Stimulated activated CD4-positive, alpha-beta T cell treated with anti-CD3 and anti-CD28 coated beads, TNF-alpha, amount 100 ng/mL, for 4 hours (primary cell): ENCODE results near the gene ADAT3.
A peak's percentile ranks its signal among the peaks of the same experiment; 100 is the strongest.

Experiments
- DNase-seq, 3 experiments: peaks; one replicate each; pipeline ENCODE4 v3.0.0-alpha.2; 2020; ENCODE audit warnings: low read depth in 3 of 3

Gene ADAT3

GRCh38 chr19:1905110-1905862, at the start of gene ADAT3, which contains the start of gene SCAMP4:
TSS of gene ADAT3 (plus strand) at chr19:1905399. CDS start at chr19:1912048, 6,649 bp downstream.
TSS of gene SCAMP4 (plus strand) at chr19:1905399. CDS start at chr19:1915020, 9,621 bp downstream.
- DNase-seq = peak; percentile 96 to 97 (median 97)

DNA sequence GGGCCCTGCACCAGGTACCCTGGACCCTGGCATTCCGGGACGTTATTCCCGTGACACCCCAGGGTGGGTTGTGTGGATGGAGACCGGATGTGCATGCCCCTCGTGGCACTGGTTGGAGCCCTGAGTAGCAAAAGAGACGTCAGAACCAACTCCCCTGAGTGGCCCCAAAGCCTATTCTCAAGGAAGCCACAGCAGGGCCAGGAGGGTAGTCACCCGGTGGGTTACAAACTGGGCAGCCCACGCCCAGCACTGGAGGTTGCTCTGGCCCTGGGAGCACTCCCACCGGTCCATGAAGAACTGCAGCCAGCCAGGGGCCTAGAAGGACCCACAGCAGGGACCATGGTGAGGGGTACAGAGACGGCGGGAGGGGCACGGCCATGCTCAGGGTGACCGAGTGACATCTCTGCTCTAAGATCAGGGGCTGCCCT, 49.4 kb upstream of the ADAT3 start:
- DNase-seq = no peak

DNA sequence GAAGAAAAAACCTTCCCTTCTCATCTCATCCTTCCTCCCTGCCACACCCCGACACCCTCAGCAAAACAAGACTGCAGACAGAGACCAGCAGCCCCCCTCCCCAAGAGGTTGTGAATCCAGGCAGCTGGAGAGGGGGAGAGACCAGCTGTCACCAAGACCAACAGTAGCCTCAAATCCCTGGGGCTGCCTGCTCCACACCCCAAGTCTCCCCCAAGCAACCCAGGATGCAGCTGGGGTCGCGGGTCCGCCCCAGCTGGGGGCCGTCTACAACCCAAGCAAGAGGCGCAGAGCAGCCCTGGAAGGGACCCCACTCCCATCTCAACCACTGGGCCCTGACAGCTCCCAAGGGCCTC, 48.9 kb upstream of the ADAT3 start:
- no peak for DNase-seq

GRCh38 chr19:1856698-1857603, 48.2 kb upstream of the ADAT3 start:
- peak in 1 of 3 experiments; percentile 42 for DNase-seq

DNA sequence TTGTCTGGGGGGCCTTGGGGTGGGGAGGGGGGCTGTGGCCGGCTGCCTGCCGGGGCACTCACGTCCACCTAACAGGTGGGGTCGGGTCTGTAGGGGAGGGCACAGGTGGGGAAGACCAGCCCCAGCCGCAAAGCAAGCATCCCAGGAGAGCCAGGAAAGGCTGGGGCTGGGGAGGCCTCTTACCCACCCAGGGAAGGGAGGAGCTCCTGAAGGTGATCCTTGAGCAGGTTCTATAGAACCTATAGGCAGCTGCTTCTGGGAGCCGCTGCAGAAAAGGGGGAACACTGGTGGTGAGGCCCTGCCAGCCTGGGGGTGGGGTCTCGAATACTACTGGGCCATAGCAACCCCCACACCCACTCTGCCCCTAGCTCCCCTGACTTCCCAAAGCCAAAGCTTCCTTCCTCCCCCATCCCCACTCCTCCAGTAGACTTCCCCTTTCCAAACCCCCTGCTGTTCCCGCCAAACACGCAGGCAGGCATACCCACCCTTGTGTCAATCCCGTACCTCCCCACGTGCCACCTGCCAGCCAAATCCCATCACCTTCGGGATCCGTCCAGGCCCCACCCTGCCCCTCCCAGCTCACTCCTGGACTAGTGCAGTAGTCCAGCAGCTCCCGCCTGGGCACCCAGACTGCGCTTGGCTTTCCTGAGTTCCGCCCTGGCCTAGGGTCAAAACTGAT, 47.4 kb upstream of the ADAT3 start:
- DNase-seq = no peak

DNA sequence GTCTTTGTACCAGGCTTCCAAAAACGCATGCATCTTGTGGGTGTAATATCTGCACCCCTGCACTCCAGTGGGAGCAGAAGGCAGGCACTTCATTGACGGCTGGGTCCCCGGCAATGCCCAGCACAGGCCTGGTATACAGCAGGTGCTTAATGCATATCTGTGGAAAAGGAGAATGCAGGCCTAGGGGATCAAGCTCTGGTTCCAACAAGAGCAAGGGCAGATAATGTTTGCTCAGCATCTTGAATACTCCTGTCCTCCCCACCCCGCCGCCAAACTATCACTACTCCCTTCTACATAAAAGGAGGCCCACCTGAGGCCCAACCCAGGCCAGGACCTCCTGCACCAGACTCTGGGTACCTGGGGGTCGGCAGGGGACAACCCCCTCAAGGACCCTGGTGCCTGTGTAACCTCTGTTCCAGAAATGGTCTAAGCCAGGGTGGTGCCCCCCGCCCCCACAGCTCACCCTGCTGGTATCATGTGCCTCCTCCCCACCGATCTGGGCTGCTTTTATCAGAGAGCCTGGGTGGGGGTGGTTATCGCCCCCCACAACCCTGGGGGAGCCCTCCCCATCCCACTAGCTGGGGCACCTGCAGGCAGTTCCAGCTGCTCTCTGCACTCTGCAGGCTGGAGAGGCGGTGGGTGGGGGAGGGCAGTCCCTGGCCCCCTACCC, 46.7 kb upstream of the ADAT3 start:
- DNase-seq = no peak

DNA sequence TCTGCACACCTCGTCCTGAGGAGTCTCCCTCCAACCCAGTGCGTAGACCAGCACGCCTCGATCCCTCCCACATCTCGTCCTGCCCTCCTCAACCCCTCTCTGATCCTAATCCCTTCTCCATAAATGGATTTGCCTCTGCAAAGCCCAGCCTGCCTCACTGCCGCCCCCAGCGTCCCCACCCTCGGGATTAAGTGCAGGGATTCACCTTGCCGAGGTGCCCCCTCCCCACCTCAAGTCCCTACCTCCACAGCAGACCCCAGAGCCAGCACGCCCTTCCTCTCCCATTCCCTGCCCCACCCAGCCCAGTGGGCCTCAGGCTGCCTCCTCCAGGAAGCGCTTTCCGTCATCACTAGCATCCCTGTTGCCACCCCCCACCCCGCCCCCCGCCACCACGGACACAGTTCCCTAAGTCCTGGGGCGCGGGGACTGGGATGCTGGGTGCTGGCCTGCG, 45.8 kb upstream of the ADAT3 start:
- no peak for DNase-seq

GRCh38 chr19:1860042-1860775, 45.0 kb upstream of the ADAT3 start:
- peak in 1 of 3 experiments; percentile 52 for DNase-seq

GRCh38 chr19:1860821-1861598, 44.2 kb upstream of the ADAT3 start:
- no peak for DNase-seq

DNA sequence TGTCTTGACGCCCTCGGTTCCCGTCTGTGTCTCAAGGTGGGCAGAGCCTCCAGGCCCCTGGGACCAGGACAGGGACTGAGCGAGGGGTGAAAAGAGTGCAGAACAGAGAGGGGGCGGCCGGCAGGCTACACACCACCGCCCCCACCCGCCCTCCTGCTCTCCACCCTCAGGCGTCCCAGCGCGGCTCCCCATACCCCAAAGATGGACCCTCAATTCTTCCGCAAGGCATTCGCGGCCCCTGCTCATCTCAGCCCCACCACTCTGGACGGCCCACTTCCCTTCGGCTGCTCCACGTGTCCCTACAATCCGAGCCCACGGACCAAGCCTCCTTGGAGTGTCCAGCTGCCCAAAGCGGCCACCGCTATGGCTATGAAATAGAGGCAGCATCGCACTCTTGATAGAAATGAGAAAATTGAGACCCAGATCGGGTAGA, 43.6 kb upstream of the ADAT3 start:
- DNase-seq = no peak

DNA sequence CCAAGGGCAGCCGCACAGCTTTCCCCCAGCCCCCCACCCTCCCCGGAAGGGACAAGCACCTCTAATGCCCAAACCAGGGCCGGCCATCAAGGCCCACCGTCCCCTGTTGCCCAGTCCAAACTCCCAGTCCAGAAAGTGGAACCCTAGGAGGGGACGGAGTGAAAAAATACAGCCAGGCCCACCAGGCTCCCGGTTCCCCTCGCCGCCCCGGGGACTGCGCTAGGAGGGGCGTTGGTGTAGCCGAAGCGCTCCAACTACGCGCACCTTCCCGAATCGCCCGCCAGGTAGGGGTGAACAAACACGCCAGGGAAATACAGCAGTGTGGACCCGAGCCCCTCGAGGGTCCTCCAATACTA, 43.2 kb upstream of the ADAT3 start:
- no peak for DNase-seq

DNA sequence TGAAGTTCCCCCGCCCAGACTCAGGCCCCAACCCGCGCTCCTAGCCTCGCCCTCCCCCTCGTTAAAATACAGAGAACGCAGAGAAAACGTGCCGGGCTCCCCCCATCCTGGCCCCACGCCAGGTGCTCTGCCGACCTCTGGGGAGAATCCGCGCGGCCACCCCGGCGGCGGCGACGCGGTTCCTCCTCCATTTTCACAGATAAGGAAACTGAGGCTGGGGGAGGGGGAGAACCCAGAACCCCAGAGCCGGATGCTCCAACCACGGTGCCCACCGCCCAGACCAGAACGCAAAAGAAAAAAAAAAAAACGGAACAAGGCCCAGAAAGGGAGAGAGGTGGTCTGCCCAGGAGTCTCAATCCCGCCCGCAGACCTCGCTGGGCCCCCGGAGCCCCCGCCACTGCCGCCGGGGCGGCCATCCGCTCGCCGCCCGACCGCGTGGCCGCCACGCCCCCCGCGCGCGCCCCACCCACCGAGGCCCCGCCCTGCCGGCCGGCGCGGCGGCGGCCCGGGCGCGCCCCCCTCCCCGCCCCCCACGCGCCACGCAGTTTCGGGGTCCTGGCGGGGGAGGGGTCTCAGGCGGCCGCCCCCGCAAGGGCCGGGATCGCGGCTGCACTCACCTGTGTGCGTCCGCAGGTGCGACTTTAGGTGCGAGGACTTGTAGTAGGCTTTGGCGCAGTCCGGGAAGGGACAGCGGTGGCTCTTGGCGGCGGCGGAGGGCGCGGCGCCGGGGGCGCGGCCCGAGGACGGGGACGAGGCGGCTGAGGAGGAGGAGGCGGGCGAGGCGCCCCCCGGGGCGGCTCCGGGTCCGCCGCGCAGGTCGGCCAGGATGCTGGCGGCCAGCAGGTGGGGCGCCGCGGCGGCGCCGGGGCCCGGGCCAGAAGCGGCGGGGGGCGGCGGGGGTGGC, 42.5 kb upstream of the ADAT3 start:
- peak in 1 of 3 experiments; percentile 58 for DNase-seq

GRCh38 chr19:1863328-1863637, 41.9 kb upstream of the ADAT3 start, which contains the start of gene KLF16:
TSS of gene KLF16 (minus strand) at chr19:1863579. CDS start at chr19:1863497, 82 bp downstream.
- no peak for DNase-seq

DNA sequence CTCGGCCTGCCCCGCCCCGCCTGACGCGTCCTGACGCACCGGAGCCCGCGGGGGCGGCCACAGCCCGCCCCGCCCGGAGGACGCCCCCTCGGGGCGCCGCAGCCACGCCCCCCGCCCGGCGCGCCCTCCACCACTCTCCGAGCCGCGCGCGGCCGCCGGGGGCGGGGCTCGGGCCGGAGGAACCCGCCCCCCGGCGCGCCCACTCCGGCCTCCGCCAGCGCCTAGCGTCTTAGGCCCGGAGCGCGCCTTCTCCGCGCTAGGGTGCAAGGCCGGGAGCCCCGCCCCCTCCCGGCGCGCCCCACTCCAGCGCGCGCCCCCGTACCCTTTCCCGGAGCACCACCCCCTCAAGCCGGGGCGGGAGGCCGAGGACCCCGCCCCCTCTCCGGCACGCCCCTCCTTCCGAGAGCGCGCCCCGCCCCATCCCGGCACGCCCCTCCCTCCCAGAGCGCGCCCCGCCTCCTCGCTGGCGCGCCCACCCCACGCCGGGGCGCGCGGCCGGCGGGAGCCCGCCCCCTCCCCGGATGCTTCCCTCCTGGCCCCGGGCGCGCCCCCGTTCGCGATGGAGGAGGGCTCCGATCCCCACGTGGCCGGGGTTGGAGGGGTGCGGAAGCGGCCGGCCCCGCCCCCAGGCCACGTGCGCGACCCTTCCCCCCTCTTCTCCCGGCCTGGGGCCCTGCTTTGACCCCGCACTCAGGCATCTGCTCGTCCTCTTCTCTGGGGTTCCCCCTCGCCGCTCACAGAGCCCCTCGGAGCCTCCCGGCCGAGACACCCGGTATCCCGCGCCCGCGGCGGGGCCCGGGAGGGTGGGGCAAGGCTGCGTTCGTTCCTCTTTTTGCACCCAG, 41.3 kb upstream of the ADAT3 start:
- DNase-seq = peak; percentile 90 to 92 (median 91)

DNA sequence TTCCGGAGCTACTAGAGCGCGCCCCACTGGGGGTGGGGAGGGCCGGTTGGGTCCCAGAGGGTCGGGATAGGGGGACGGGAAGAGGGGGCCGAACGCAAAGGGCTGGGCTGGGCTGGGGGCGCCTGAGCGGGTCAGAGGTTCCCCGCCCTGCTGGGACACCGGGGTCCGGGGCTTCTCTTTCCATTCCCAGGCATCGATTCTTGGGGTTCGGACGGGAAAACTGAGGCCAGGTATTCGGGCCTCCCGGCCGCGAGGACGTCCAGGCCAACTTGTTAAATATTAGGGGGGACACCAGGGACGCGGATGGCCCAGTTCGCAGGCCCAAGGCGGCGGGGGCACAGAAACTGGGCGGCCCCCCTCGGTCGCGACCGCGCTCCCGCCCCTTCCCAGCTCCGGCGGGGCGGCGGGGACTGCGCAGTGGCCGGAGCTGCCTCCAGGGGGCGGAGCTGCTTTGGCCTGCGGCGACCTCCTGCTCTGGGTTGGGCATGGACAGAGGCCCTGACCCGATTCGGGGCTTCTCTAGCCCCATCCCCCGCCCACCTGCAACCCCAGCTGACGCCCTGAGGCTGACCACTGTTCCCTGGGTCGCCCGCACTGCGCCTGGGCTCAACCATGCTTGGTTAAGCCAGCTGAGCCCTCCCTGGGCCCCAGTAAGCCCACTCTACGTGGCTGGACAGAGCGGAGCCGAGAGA, 40.6 kb upstream of the ADAT3 start:
- DNase-seq = peak in 2 of 3 experiments; percentile 37 to 55

GRCh38 chr19:1865172-1866010, 39.8 kb upstream of the ADAT3 start:
- DNase-seq = no peak
